Measurements from ENCODE around the gene PPIL1.

The PPIL1 gene

GRCh38 chr6:36888654-36889481 lies 14.3 kb upstream of the PPIL1 start:
- Histone ChIP-seq H3K36me3 (ENCODE audit: control insufficient read depth in 2 of 2, insufficient read depth in 2 of 2, low read length in 2 of 2) (peaks cover 3 to 5% of the 10 kb centered on the region in 2 donors), H3K4me1 (ENCODE audit: control insufficient read depth, insufficient read depth, low read length) (peaks cover 7% of the 10 kb centered on the region), H3K27me3 (ENCODE audit: control insufficient read depth in 1 of 2, insufficient read depth in 2 of 2, low read length in 2 of 2) (no peaks in the 10 kb centered on the region), H3K27ac (ENCODE audit: low read length) (no peak overlapping the region), H3K4me3 (ENCODE audit: low read length in 2 of 2) (no peak overlapping the region), H3K9ac (ENCODE audit: low read length in 2 of 2) (no peak overlapping the region), H3K9me3 (ENCODE audit: control insufficient read depth in 2 of 2, low read length in 2 of 2) (no peaks in the 10 kb centered on the region)

GRCh38 chr6:36888115-36888643 lies 13.6 kb upstream of the PPIL1 start:
- Histone ChIP-seq H3K9ac (ENCODE audit: low read length in 2 of 2) (no peak overlapping the region), H3K4me3 (ENCODE audit: low read length in 2 of 2) (no peak overlapping the region), H3K27ac (ENCODE audit: low read length) (no peak overlapping the region), H3K36me3 (ENCODE audit: control insufficient read depth in 2 of 2, insufficient read depth in 2 of 2, low read length in 2 of 2) (peaks cover 3 to 5% of the 10 kb centered on the region in 2 donors), H3K9me3 (ENCODE audit: control insufficient read depth in 2 of 2, low read length in 2 of 2) (no peaks in the 10 kb centered on the region), H3K4me1 (ENCODE audit: control insufficient read depth, insufficient read depth, low read length) (peaks cover 7% of the 10 kb centered on the region), H3K27me3 (ENCODE audit: control insufficient read depth in 1 of 2, insufficient read depth in 2 of 2, low read length in 2 of 2) (no peaks in the 10 kb centered on the region)

GRCh38 chr6:36886950-36887618 lies 12.5 kb upstream of the PPIL1 start:
- peaks cover 7% of the 10 kb centered on the region for H3K4me1 ChIP-seq (ENCODE audit: control insufficient read depth, insufficient read depth, low read length)
- H3K4me3 ChIP-seq (ENCODE audit: low read length in 2 of 2), result peak overlapping the region in 1 of 2 donors; percentile 94
- no peaks in the 10 kb centered on the region for H3K9me3 ChIP-seq (ENCODE audit: control insufficient read depth in 2 of 2, low read length in 2 of 2)
- no peak overlapping the region for H3K27ac ChIP-seq (ENCODE audit: low read length)
- H3K27me3 ChIP-seq (ENCODE audit: control insufficient read depth in 1 of 2, insufficient read depth in 2 of 2, low read length in 2 of 2), result no peaks in the 10 kb centered on the region
- H3K36me3 ChIP-seq (ENCODE audit: control insufficient read depth in 2 of 2, insufficient read depth in 2 of 2, low read length in 2 of 2), result no peaks in the 10 kb centered on the region
- H3K9ac ChIP-seq (ENCODE audit: low read length in 2 of 2), result peak overlapping the region in 1 of 2 donors; percentile 93

- H3K4me1 ChIP-seq (ENCODE audit: control insufficient read depth, insufficient read depth, low read length), result peaks cover 7% of the 10 kb centered on the region
- H3K4me3 ChIP-seq (ENCODE audit: low read length in 2 of 2), result peak within 1 kb of the TSS; percentile 94
Observed at GRCh38 chr6:36885461-36886401, 11.1 kb upstream of the PPIL1 start, which contains the start of gene C6orf89. Gene C6orf89, plus strand, starts transcription at chr6:36885952. Its CDS starts 13,493 bp downstream, at chr6:36899445.

GRCh38 chr6:36884610-36885009 lies 10.0 kb upstream of the PPIL1 start:
- H3K27me3 ChIP-seq (ENCODE audit: control insufficient read depth in 1 of 2, insufficient read depth in 2 of 2, low read length in 2 of 2), result no peaks in the 10 kb centered on the region
- H3K27ac ChIP-seq (ENCODE audit: low read length), result peak overlapping the region; percentile 94
- no peaks in the 10 kb centered on the region for H3K9me3 ChIP-seq (ENCODE audit: control insufficient read depth in 2 of 2, low read length in 2 of 2)
- no peak overlapping the region for H3K9ac ChIP-seq (ENCODE audit: low read length in 2 of 2)
- H3K36me3 ChIP-seq (ENCODE audit: control insufficient read depth in 2 of 2, insufficient read depth in 2 of 2, low read length in 2 of 2), result no peaks in the 10 kb centered on the region
- peaks cover 7% of the 10 kb centered on the region for H3K4me1 ChIP-seq (ENCODE audit: control insufficient read depth, insufficient read depth, low read length)
- H3K4me3 ChIP-seq (ENCODE audit: low read length in 2 of 2), result no peak overlapping the region

More at GRCh38 chr6:36885461-36886401, 11.1 kb upstream of the PPIL1 start, which contains the start of gene C6orf89:
- Histone ChIP-seq H3K9me3 (ENCODE audit: control insufficient read depth in 2 of 2, low read length in 2 of 2) (no peaks in the 10 kb centered on the region), H3K27me3 (ENCODE audit: control insufficient read depth in 1 of 2, insufficient read depth in 2 of 2, low read length in 2 of 2) (no peaks in the 10 kb centered on the region), H3K36me3 (ENCODE audit: control insufficient read depth in 2 of 2, insufficient read depth in 2 of 2, low read length in 2 of 2) (no peaks in the 10 kb centered on the region), H3K9ac (ENCODE audit: low read length in 2 of 2) (peak within 1 kb of the TSS; percentile 93 to 96), H3K27ac (ENCODE audit: low read length) (peak within 1 kb of the TSS; percentile 94)

GRCh38 chr6:36875250-36875633 lies 639 bp upstream of the PPIL1 start:
- H3K4me1 ChIP-seq (ENCODE audit: control insufficient read depth, insufficient read depth, low read length), result peaks cover 7% of the 10 kb centered on the region
- peak overlapping the region; percentile 91 for H3K27ac ChIP-seq (ENCODE audit: low read length)
- no peaks in the 10 kb centered on the region for H3K27me3 ChIP-seq (ENCODE audit: control insufficient read depth in 1 of 2, insufficient read depth in 2 of 2, low read length in 2 of 2)
- H3K4me3 ChIP-seq (ENCODE audit: low read length in 2 of 2), result peak overlapping the region; percentile 95 to 99
- no peaks in the 10 kb centered on the region for H3K36me3 ChIP-seq (ENCODE audit: control insufficient read depth in 2 of 2, insufficient read depth in 2 of 2, low read length in 2 of 2)
- H3K9ac ChIP-seq (ENCODE audit: low read length in 2 of 2), result peak overlapping the region; percentile 85 to 98
- H3K9me3 ChIP-seq (ENCODE audit: control insufficient read depth in 2 of 2, low read length in 2 of 2), result no peaks in the 10 kb centered on the region

- peaks cover 0 to 4% of the 10 kb centered on the region in 2 donors for H3K36me3 ChIP-seq (ENCODE audit: control insufficient read depth in 2 of 2, insufficient read depth in 2 of 2, low read length in 2 of 2)
- H3K4me1 ChIP-seq (ENCODE audit: control insufficient read depth, insufficient read depth, low read length), result peaks cover 7% of the 10 kb centered on the region
- no peaks in the 10 kb centered on the region for H3K9me3 ChIP-seq (ENCODE audit: control insufficient read depth in 2 of 2, low read length in 2 of 2)
- H3K9ac ChIP-seq (ENCODE audit: low read length in 2 of 2), result peak overlapping the region; percentile 85 to 98
- peak overlapping the region; percentile 95 to 99 for H3K4me3 ChIP-seq (ENCODE audit: low read length in 2 of 2)
- H3K27me3 ChIP-seq (ENCODE audit: control insufficient read depth in 1 of 2, insufficient read depth in 2 of 2, low read length in 2 of 2), result no peaks in the 10 kb centered on the region
- H3K27ac ChIP-seq (ENCODE audit: low read length), result peak overlapping the region; percentile 91
Observed at GRCh38 chr6:36873612-36874442, 776 bp downstream of the PPIL1 start.

GRCh38 chr6:36873115-36873514 lies 1.5 kb downstream of the PPIL1 start:
- H3K4me3 ChIP-seq (ENCODE audit: low read length in 2 of 2), result no peak overlapping the region
- H3K4me1 ChIP-seq (ENCODE audit: control insufficient read depth, insufficient read depth, low read length), result peaks cover 7% of the 10 kb centered on the region
- H3K9me3 ChIP-seq (ENCODE audit: control insufficient read depth in 2 of 2, low read length in 2 of 2), result no peaks in the 10 kb centered on the region
- H3K36me3 ChIP-seq (ENCODE audit: control insufficient read depth in 2 of 2, insufficient read depth in 2 of 2, low read length in 2 of 2), result peaks cover 0 to 4% of the 10 kb centered on the region in 2 donors
- H3K27me3 ChIP-seq (ENCODE audit: control insufficient read depth in 1 of 2, insufficient read depth in 2 of 2, low read length in 2 of 2), result no peaks in the 10 kb centered on the region
- no peak overlapping the region for H3K27ac ChIP-seq (ENCODE audit: low read length)
- no peak overlapping the region for H3K9ac ChIP-seq (ENCODE audit: low read length in 2 of 2)

GRCh38 chr6:36871686-36872085 lies 2.9 kb downstream of the PPIL1 start:
- Histone ChIP-seq H3K9ac (ENCODE audit: low read length in 2 of 2) (no peak overlapping the region), H3K9me3 (ENCODE audit: control insufficient read depth in 2 of 2, low read length in 2 of 2) (no peaks in the 10 kb centered on the region), H3K27ac (ENCODE audit: low read length) (no peak overlapping the region), H3K4me1 (ENCODE audit: control insufficient read depth, insufficient read depth, low read length) (peaks cover 7% of the 10 kb centered on the region), H3K4me3 (ENCODE audit: low read length in 2 of 2) (no peak overlapping the region), H3K36me3 (ENCODE audit: control insufficient read depth in 2 of 2, insufficient read depth in 2 of 2, low read length in 2 of 2) (peaks cover 0 to 4% of the 10 kb centered on the region in 2 donors), H3K27me3 (ENCODE audit: control insufficient read depth in 1 of 2, insufficient read depth in 2 of 2, low read length in 2 of 2) (no peaks in the 10 kb centered on the region)
